HG02588 (cell line): ENCODE results near the gene CALML6.

Source experiments
- ATAC-seq: cut with Tn5 transposase; IDR thresholded peaks from one replicate; pipeline ENCODE4 v1.9.1; 2021; ENCODE audit warnings: mild to moderate bottlenecking, moderate library complexity; ENCODE audit not compliant: unreplicated experiment

CALML6 gene

DNA sequence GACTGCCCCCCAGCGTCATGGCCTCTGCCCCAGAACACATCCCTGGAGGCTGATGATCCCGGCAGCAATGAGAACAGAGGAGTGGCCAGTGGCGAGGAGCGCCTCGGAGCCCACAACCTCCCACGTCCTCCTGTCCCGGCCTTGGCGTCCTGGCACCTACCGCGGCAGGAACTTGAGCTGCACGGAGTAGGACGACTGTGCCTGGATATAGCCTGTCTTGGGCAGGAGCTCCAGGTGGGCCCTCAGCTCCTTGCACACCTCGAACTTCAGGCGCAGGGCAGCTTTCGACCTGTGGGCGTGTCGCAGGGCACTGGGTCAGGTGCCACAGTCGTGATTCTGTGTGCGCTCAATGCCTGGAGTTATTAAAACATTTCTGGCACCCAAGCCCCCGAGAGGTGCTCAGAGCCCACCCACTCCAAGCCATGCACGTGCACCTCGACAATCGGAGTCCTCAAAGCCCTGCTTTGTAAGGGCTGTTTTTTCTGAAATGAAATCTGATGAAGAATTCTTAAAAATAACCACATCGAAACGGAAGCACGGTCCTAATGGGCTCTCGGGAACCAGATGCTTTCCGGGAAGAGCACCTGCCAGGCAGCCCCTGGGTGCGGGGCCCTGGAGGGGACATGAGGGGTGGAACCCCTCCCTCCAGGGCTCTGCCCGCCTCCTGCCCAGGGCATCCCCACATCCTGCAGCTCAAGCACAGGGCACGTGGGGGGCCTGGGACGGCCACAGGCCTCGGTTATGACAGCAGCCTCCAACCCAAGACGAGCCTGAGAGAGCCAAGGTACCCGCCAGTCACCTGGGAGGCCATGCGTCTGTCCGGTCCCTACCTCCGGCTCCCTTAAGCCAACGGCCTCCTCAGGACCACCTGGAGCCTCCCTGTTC lies 27.1 kb downstream of the CALML6 start:
- ATAC-seq: no peak

DNA sequence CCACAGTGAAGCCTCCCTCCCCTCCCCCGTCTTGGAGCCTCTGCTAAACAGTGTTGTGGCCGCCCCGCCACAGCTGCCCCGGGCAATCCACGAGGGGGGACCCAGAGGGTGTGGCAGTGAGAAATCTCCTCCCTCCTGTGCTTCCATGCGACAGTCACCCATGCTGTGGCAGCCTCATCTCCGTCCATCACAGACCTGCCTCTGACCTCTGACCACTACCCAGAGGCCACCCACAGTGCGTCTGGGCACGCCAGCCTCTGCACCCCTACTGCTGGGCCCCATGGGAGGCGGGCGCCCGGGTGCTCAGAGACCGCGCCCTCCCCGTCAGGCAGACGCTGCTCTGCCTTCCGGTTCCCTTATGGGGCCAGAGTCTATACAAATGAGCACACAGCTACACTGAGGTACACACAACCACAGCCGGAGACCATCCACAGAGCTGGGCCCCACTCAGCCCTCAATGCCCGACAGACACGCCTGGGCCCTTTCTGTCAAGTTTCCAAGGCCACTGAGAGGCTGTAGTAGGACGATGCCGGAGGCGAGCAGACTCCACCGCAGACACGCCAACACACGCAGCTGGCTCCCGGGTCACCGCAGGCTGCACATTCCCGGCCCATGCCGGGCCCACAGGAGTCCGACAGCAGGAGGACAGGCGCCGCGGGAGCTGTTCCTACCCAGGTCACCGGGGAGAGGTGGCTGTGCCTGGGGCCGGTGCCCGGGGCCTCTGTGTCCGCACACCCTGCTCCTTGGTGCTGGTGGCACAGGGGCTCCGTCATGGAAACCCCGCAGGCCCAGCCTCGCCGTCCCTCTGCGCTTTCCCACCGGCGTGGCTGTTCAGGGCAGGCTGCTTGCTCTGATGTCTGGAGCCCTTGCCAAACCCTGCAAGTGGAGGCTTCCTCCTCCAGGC lies 27.9 kb downstream of the CALML6 start:
- no peak for ATAC-seq

DNA sequence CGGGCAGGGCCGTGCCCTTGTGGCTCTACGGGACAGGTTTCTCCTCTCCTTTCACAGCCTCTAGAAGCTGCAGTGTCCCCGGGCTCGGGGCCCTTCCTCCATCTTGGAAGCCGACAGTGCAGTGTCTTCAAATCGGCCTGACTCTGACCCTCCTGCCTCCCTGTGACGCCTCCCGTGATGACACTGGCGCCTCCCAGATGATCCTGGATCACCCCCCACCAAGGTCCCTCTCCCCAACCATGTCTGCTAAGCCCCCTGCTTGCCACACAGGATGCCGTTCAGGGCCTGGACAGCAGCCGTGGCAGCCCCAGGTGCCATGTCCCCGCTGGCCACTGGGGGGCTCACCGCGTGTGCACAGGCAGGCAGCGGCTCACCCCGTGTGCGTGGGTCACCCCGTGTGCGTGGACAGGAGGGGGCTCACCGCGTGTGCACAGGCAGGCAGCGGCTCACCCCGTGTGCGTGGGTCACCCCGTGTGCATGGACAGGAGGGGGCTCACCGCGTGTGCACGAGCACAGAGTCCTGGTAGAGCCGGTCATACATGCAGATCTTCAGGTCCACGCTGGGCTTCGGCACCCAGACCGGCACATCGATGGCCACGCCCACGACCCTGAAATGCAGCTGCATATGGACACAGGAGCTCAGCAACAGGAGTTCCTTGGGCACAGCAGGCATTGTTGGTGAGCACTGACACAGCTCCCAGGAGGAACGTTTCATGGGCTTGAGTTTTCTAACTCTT lies 28.9 kb downstream of the CALML6 start:
- no peak for ATAC-seq

DNA sequence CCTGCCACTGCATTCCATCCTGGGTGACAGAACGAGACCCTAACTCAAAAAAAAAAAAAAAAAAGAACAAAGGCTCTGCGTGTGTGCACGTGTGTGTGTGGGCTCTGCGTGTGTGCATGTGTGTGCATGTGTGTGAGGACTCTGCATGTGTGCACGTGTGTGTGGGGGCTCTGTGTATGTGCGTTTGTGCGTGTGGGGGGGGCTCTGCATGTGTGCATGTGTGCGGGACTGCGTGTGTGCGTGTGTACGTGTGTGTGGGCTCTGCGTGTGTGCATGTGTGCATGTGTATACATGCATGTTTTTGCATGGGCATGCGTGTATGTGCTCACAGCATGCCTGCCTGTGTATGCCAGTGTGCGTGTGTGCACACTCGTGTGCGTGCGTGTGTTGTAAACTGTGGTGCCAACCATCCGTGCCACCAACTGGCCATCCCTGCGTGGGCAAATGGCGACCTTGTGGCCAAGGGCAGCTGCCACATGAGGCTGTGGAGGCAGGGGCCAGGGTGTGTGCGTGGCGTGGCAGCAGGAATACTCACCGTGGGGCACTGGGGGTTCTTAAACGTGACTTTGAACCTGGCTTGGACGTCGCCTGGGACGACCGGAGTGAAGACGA lies 30.8 kb downstream of the CALML6 start:
- no peak for ATAC-seq

DNA sequence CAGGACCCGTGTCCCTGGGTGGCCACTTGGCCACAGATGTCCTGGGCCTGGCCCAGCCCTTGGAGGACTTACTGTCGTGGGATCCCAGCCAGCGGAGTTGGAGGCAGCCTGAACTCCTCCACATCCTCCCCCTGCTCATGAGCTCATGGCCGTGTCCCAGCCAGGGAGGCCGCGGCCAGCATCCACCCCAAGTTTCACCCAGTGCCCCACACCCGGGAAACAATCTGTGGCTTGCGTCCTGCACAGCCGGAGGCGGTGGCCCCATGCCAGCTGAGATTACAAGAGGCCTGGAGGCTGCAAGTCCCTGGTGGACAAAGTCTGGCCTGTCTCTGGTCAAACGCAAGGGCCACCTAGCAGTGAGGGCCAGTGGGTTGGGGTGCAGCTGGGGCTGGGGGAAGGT lies 31.5 kb downstream of the CALML6 start:
- ATAC-seq: no peak

DNA sequence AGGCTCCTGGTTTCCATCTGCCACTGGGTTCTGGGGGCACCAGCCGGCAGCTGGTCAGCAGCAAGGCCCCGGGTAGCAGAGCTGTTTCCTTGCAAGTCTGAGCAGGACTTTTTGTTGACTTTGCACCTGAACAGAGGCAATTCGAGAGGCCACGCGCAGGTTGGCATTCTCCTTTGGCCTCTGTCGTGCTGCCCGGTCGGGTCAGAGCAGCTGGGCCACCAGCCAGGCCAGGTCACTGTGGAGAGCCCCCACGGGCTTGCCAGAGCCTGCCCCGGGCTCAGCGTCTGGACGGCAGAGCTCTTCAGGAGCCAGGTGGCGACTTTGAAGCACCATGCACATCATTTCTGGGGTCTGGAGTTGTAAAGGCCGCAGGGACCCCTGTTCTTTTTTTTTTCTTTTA lies 32.4 kb downstream of the CALML6 start:
- ATAC-seq: no peak

DNA sequence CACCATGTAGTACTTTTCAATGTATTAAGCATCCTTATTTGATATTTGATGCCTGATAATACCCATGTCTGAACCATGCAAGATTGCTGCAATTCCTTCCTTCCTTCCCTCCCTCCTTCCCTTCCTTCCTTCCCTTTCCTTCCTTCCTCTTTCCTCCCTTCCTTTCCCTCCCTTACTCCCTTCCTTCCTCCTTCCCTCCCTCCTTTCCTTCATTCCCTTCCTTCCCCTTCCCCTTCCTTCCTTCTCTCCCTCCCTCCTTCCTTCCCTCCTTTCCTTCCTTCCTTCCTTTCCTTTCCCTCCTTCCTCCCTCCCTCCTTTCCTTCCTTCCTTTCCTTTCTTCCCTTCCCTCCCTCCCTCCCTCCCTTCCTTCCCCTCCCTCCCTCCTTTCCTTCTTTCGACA lies 33.7 kb downstream of the CALML6 start:
- no peak for ATAC-seq

DNA sequence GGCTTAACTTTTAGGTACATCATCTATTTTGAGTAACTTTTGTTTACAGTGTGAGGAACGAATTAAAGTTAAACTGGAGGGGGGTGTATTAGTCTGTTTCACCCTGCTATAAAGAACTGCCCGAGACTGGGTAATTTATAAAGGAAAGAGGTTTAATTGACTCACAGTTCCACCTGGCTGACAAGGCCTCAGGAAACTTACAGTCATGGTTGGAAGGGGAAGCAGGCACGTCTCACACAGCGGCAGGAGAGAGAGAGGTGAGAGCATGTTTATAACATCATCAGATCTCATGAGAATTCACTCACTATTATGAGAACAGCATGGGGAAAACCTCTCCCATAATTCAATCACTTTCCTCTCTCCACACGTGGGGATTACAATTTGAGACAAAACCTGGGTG lies 35.9 kb downstream of the CALML6 start:
- no peak for ATAC-seq

DNA sequence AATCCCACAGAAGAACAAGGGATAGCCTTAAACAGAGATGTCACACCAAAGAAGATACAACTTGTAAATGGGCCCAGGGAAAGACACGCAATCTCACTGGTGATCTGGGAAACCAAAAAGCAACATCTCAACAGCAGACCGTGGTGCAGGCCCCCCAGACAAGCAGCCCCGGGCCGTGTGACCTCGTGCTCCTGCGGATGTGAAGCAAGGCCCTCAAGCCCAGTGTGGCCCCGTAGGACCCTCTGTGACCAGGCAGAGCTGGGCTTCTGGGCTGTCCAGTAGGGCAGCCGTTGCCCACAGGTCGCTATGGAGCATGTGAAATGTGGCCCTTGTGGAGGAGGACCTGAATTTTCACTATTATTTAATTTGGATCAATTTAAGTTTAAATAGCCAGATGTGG lies 39.0 kb downstream of the CALML6 start:
- ATAC-seq: no peak

DNA sequence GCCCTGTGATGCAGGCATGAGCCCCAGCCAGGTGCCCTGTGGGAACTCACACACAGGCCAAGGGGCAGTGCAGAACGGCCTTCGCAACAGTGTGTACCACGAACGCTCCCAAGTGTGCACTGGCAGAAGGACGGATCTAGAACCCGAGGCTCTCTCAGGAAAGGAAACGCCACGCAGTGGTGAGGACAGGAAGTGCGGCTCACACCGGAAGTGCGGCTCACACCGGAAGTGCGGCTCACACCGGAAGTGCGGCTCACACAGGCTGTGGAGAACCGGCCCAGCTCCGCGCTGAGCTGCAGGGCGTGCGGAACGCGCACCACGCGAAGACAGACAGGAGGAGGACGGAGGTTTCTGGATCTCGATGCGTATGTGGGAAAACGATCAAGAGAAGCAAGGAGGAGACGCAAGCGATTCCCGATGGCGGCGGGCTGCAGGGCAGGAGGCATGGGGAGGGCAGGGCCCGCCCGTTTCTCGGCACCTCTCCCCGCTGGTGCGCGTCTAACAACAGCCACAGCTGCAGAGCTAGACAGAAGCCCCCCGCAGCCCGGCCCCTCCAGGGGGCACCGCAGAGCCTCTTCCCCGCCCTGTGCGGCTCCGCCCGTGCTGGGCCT lies 39.9 kb downstream of the CALML6 start:
- ATAC-seq: no peak

DNA sequence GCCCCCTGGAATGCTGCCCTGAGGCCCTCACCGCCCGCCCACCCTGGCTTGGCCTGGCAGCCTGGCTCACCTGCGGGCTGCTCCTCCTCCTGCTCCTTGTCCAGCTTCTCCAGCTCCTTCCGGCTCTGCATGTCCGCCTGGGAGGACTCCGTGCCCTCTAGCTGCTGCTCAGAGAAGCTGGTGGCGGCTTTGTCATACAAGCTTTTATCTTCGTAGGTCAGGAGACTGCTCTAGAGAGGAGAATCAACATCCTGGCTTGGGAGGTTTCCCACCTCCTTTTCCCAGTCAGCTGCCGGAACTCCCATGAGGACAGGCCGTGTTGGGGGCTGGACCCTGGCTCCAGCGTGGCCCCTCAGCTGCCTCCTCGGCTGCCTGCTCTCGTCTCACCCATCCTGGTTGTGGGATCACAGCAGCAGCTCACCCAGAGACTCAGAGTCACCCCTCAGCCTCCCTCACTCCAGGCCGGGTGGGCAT lies 40.6 kb downstream of the CALML6 start:
- ATAC-seq: no peak

DNA sequence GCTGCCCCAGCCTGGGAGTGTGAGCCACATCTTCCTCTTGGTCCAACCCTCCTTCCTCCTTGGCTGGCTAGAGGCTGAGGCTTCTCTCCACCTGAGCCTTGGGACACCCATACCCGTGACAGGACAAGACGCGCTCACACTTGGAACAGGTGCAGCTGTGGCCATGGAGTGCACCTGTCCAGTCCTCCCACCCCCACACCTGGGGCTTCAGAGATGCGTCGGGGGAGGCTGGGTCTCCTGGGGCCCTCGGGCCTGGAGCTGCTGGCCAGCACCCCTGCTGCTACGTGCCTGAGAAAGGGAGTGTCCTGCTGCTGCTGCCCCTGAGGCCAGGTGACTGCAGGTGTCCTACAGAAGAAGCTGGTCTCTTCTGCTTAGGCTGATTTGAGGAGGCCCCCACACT lies 41.0 kb downstream of the CALML6 start:
- ATAC-seq: no peak

DNA sequence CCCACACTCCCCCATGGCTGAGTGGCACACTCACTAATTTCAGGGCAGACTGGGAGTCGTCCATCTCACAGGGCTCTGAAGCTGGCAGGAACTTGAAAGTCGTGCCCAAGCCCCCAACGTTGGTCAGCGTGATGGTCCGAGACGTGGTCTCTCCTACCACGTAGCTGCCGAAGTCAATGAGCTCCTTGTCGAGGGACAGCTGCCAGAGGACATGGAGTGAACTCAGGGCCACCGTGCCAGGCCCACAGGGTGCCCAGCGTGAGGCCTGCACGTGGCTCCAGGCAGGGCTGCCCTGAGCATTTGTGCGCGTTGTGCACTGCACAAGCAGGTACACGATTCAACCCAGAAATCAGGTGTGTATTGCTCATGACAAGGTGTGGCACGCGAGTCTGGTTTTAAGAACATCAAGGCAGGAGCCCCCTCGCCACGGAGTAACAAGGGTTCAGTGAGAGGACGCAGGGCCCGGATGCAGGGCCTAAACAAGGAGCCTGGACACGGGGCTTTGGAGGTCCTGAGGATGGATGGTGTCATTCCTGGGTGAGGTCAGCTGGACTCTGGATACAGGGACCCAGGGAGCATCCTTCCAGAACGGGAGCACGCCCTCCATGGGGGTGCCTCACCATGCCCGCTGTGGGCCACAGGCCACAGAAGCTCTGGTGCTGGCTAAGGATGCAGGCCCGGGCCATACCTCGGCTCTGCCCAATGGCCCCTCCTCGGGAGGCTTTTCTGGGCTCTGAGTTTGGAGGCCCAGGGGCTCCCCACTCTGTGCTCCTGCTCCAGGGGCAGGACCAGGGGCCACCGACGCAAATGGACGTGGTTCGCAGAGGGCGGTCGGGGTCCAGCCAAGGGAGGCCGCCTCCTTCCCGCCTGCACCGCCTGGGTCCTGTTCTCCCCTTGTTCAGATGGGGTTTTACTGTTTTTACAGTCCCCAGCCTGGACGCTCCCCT lies 41.8 kb downstream of the CALML6 start:
- no peak for ATAC-seq

DNA sequence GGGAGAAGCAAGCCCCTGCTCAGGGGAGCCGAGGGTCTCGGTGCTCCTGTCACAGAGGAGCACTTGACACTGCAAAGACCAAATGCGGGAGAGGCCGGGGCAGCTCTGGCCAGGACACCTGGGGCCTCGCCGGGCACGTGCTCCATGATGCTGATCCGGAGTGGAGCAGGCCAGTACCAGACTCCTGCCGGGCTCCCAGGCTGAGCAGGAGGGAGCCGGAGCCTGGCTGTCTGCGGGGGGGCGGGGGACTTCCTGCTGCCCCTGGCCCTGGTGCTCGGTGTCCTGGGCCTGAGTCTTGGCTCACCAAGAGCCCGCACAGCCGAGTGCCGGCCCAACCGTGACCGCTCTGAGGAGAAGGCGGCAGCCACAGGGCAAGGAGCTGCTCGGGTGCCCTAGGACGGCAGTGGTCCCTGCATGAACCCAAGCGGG lies 42.5 kb downstream of the CALML6 start:
- no peak for ATAC-seq

DNA sequence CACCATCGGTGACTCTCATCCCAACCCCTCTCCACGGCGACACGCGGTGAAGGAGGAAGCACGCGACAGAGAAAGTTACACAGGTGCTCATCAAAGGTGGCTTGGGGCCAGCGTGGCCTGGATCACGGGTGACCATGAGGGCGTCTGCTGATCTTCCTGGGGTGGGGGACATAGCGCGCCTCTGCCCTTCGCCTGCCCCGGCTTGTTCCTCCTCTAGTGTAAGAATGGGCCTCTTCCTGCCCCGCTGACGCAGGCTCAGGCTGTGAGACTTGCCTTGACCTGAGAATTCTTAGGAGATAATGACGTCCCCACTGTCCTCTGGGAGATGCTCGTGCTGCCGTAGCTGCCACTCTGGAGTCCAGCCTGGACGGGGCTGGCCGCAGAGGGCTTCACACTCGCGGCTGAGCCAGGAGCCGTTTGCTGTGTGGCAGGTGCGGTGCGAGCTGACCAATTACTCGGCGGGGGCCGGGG lies 43.0 kb downstream of the CALML6 start:
- no peak for ATAC-seq

DNA sequence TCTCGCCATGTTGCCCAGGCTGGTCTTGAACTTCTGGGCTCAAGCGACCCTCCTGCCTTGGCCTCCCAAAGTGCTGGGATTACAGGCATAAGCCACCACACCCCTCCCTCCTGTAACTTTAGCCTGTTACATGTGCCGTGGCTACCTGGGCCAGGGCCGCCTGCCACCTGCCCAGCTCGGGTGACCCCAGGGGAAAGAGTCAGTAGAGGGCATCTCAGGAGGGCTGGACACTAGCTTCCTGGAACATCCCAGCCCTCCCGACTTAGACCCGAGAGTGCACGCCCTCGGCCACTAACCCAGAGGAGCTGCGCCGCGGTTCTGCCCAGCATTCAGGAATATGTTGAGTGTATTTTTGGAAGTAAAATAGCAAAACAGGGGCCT lies 44.4 kb downstream of the CALML6 start:
- ATAC-seq: no peak

DNA sequence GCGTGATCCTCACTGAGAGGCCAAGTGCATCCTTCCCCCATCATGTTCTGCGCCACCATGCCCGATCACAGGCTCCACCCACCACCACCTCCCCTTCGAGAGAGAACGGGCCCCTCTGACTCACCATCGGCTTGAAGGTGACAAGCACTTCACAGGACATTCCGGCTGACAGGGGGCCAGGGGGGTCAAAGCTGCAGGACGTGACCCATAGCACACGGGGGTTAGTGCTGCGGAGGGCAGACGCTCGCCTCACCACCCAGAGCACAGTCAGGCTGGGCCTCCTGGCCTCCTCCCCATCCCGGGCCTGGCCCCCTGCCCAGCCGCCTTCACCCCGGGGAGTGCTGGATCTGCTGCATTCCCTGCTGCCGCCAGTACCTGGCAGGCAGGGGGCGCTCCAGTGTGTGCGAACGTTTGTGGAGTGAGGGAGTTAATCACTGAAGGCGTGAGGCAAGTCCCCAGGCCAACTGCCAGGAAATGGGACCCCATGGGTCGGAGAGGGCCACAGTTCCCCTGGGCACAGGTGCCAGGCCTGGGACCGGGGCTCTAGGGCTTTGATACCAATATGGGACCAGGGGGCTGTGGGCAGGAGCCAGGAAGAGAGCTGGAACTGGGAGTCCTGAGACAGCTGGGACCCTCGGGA lies 44.9 kb downstream of the CALML6 start:
- no peak for ATAC-seq

DNA sequence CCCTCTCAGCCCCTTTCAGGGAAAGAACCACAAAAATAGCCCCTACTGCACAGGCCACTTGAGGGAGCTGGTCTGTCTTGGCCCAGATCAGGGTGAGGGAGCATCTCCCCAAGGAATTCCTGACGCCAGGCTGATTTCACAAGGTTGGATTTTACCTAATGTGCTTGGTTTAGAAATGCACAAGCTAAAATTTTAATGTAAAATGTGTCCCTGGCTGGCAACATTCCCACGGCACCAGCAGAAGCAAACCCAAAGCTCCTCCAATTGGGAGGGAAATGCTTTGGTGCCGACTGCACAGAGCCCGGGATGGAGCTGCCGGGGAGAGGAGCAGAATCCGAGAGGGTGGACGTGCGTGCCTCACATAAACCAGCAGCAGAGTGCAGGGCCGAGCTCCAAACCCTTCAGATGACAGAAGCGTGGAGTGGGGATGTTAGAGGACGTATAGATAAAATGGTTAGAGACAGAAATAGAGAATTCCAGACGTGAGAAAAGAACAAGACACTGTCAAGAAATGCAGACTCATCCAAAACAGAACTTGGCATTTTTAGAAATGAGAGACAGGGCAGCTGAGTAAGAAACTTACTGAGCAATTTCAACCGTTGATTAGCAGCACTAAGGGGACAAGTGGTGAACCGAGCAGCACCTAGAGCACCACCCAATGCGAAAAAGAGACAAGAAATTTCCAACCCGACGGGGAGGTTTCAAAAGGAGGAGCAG lies 45.6 kb downstream of the CALML6 start:
- ATAC-seq: no peak
